NCI-H146 (cell line): ENCODE data around the gene STAM.
"Not testable (repeated sequence)": the region's sequence is repeated elsewhere in the genome, so short reads cannot be mapped to it uniquely, and the experiment has no call there.

Source experiments
- DNase-seq: peaks from one replicate; lab custom pipeline; 2025; lab: John Stamatoyannopoulos, UW

The STAM gene

DNA sequence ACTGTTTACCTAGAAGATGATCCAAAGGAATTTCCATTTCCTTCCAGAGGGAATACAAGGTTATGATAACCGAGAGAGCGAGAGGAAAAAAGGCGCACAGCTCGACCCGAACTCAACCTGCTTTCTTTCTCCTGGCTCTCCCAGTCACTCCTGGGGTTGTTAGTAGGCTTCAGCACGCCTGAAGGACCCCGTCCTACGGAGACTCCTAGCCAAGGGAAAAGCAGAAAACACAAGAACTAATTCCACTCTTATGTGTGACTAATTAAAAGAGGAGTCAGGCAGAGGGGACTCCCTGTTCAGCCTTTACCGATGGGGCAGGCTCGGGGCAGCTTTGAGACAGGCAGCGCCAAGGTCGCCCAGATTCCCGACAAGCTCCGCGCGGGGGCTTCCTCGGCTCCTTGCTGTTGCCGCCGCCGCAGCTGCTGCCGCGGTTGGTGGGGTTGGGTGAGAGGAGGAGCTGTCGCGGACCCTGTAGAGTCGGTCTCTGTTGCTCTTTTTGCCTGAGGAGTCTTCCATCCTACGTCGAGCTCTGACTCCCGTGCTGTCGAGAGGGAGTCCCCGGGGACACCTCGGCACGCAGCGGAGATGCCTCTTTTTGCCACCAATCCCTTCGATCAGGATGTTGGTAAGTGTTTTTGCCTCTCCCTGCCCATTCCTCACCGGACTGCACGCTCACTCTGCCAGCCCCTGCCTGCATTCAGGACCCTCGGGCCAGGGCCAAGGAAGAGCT is at the start of gene STAM:
TSS of gene STAM (plus strand) at position 397 of the 730 bp plus-strand sequence. CDS start at position 586, 189 bp downstream.
- peak; percentile 97 for DNase-seq

DNA sequence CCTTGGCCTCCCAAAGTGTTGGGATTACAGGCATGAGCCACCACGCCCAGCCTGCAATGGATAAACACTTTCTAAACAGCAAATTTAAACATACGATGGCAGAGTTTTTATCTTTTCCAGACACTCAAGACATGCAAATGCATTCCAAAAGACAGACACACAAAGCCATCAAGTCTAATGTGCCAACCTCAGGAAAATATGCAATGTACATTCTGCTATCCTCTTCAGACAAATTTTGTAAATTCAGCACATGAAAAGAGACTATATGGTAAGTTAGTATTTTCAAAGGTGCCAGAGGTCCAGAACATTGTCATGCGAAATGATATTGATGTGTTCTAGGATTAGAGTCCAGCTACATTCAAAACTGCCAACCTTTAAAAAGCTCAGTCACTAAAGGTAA is 46.6 kb upstream of the STAM start:
- DNase-seq: no peak

DNA sequence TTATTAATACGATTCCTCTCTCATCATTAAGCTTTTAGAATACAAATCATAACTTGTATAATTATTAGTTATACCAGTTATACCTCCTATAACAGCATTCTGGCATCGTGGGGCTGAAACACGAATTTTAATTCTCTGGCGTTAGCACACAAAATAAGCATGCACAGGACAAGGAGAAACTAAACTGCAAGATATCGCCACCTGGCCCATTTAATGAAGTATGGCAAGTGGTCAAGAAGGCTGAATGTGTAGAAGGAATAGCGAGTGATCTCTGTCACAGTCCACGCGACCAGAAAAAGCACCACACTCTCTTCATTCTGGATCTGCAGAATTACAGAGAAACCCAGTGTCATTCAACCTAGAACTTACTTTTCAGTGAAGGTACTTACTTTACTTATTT is 44.9 kb upstream of the STAM start:
- DNase-seq: peak; percentile 19

DNA sequence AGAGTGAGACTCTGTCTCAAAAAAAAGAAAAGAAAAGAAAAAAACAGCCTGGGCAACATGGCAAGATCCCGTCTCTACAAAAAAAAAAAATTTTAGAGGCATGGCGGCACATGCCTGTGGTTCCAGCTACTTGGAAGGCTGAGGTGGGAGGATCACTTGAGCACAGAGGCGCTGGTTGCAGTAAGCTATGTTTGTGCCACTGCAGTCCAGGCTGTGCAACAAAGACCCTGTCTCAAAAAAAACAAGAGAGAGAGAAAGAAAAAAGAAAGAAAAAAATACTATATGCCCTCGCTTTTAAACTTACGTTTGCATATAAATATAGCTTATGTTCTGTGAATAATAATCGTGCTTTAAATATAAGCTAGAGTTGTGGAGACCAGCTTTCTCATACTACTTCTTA is 38.0 kb upstream of the STAM start:
- no peak for DNase-seq

DNA sequence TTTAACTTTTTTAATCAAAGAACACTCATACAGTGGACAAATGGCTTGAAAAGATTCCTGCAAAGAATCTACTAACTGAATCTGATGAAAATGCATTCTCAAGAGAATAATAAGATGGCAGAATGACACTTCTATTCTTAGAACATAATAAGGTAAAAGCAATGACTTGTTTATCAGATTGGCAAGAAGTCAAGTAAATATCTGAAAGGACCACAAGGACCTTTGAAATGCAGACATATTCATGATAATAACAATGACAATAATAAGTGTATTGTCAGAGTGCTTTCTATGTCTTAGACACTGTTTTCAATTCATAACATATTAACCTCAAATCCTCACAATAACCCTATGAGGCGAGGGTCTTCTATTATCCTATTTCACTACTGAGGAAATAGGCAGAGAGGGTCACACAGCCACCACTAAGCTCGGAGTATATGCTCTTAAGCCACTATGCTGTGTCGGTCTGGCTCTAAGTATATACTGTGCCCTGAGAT is 37.4 kb upstream of the STAM start:
- DNase-seq: no peak

DNA sequence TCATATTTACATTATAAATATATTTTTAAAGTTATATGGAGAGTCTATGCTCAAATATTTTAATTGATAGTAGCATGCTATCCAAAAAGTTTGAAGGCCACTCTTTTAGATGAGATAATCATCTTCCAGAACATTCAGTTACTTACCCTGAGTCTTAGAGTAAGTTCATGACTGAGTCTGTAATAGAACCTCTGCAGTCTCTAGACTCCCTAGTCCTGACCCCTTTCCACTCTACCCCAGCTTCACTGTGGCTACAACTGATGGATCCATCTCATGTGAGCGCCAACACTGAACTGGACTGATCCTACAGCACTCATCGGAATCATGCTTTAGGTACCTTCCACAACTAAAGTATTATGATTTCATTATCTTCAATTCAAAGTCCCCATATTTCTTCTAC is 36.9 kb upstream of the STAM start:
- DNase-seq: no peak

DNA sequence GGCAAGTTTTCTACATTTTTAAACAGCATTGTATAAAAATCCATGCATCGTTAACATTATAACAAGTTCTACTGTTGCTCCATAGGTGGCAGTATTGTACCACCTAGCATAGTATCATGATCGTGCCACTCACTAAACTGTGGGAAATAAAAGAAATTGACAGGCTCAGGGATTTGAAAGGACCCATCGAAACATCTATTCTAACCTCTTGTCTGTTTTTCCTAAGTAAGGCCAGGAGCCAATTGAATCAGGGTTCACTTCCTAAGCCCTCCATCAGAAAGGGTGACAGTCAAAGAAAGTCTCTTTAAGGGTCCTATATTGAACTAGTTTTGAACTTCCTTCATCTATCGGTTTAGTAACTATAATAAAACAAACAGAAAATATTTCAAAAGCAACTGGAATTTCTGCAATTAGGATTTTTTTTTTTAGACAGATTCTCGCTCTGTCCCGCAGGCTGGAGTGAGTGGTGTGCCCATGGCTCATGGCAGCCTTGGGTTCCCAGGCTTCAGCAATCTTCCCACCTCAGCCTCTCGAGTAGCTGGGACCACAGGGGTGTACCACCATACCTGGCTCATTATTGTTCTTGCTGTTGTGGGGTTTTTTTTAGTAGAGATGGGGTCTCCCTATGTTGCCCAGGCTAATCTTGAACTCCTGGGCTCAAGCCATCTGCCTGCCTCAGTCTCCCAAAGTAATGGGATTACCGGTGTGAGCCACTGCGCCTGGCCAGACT is 36.2 kb upstream of the STAM start:
- DNase-seq: peak; percentile 69

DNA sequence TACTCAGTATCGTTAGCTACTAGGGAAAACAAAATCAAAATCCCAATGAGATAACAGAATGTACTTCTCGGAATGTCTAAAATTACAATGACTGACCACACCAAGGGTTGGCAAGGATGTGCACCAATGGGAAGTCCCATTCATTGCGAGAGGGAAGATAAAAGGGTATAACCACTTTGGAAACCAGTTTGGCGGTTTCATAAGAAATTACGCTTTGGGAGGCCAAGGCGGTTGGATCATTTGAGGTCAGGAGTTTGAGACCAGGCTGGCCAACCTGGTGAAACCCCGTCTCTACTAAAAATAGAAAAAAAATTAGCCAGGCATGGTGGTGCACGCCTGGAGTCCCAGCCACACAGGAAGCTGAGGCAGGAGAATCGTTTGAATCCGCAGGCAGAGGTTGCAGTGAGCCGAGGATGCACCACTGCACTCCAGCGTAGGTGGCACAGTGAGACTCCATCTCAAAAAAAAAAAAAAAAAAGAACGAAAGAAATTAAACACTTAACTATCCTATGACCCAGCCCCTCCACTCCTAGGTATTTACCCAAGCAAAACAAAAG is 34.4 kb upstream of the STAM start:
- DNase-seq: no peak

DNA sequence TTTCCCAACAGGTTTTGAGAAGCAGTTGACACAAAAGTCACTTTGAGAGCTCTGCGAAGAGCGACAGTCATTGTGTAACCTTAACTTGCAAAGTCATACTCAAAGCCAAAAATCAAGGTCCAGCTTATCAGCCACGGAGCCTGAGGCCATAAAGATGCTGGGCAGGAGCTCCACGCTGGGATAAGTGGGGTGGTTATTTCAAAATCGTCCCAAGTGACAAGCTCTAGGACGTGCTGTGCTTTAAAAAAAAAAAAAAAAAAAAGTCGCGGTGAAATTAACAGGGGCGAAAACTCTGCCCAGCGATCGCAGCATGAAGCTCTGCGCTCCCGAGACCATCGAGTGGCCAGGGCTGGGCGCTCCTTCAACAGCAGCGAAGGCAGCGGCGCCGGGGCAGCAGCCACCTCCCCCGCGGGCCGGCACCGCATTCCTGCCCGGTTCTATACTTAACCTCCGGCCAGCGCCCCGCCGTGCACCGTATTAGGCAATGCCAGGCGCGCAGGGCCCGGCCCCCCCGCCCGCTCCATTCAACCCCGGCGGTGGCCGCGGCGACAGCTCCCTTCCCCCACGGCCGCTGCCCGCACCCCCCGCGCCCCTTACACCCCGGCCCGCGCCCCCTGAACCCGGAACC is 27.4 kb upstream of the STAM start:
- DNase-seq: peak; percentile 77

DNA sequence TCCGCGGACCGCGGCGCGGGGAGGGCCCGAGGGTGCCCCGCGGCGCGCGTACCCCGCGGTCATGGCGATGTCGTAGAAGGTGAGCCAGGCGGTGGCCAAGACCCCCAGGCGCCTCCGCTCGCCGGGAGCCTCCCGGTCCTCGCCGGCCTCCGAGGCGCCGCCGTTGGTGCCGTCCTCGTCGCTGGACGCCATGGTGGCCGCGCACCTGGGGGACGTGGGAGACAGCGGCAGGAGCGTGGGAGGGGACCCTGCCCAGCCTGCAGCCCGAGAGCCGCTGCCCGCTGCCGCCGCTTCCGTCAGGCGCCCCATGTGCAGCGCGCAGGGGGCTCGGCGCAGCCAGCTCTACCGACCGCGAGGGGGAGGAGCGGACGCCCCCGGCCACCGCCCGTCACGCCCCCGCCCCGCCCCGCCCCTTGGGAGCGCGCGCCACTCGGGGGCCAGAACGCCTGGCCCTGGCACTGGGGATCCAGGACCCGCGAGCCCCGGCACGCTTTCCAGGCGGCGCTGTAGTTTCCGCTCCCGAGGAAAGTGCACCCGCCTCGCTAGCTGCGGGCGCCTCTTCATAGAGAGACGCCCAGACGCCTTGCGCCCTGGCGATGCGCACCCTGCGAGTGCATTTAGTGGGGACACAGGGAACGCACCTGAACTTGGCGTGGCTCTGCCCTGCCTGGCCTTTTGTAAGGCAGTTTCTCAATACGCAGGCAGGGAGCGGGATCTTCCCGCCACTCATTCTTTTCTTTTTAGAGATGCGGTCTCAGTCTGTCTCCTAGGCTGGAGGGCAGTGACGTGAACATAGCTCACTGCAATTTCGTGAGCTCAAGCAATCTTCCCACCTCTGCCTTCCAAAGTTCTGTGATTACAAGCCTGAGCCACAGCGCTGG is 26.7 kb upstream of the STAM start, which contains the start of gene HACD1:
TSS of gene HACD1 (minus strand) at position 344 of the 881 bp plus-strand sequence. CDS start at position 309, 35 bp downstream.
- DNase-seq: peak; percentile 86

DNA sequence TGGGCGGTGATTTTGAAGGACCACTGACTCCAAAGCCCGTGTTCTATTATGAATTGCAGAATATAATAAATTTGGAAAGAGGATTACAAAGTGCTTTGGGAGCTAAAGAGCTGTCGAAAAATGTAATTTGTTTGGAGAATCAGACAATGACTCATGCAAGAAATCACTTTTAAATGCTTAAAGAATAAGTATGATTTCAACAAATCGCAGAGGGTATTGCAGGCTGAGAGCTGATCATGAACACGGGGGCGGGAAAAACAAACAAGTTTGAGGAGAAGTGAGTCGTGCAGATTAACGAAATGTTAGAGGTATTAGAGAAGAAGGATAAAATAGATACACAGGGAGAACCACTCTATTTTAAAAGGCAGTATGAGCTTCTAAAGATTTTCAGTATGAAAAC is 21.9 kb upstream of the STAM start:
- no peak for DNase-seq

DNA sequence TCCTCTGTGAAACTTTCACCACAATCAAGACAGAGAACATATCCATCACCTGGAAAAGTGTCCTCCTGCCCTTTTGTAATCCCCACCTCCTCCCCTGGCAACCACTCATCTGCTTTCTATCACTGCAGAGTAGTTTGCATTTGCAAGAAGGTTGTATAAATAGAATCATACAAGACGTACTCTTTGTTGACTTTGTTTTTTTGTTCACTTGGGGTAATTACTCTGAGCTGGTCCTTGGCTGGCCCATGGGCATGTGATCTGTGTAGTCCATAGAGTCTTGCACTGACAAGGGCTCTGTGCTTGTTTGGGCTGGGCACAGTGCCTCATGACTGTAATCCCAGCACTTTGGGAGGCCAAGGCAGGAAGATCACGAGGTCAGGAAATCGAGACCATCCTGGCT is 19.0 kb upstream of the STAM start:
- DNase-seq: no peak

DNA sequence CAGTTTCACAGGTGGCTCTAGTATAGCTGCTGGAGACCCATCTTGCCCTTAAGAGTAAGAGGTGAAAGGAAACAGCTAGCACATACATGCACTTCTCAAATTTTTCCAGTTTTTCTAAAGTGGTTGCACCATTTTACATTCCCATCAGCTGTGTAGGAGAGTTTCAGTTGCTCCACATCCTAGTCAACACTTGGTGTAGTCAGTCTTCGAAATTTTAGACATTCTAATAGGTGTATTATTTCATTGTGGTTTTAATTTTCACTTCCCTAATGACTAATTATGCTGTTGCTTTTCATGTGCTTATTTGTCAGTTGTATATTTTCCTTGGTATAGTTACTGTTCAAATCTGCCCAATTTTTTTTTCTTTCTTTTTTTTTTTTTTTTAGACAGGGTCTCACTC is 17.3 kb upstream of the STAM start:
- no peak for DNase-seq

DNA sequence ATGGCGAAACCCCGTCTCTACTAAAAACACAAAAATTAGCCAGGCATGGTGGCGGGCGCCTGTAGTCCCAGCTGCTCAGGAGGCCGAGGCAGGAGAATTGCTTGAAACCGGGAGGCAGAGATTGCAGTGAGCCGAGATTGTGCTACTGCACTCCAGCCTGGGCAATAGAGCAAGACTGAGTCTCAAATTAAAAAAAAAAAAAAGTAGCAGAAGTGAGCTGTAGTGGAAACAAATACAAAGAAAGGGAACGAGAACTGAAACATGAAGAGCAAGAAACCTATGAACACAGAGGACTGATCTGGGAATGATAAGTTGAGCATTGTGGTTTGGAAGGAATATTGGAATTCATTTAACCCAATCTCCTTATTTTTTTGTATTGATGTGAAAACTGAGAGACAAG is 11.4 kb upstream of the STAM start:
- DNase-seq: not testable (repeated sequence)

DNA sequence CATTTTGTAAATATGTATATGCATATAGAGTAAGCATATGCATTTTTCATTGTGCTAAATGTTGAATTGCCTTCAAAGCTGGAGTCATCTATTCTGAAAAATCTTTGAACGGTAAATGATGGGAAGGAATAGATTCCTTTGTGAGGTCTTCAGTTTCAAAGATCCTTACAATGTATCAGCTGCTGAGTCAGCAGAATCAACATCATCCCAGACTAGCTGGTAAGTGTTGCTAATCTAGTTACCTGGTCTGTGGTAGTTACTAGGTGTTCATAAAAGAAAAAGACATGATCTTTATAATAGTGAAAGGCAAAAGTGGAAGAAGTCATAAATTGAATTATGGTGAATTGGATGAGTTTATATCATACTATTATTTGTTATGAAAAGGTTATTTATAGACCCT is 10.6 kb upstream of the STAM start:
- no peak for DNase-seq

DNA sequence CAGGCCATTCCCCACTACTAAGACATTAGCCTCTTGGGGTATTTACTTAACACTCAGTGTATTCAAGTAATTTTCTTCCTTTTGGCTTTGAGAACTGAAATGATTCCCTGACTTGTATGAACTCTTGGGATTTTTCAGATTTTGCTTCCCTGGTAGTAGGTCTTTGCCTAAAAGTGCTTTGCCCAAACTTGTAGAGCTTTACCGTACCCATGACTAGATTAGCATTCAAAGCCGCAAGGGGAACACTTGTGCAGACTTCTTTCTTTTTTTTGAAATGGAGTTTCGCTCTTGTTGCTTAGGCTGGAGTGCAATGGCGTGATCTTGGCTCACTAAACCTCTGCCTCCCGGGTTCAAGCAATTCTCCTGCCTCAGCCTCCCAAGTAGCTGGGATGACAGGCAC is 6.1 kb upstream of the STAM start:
- DNase-seq: no peak

DNA sequence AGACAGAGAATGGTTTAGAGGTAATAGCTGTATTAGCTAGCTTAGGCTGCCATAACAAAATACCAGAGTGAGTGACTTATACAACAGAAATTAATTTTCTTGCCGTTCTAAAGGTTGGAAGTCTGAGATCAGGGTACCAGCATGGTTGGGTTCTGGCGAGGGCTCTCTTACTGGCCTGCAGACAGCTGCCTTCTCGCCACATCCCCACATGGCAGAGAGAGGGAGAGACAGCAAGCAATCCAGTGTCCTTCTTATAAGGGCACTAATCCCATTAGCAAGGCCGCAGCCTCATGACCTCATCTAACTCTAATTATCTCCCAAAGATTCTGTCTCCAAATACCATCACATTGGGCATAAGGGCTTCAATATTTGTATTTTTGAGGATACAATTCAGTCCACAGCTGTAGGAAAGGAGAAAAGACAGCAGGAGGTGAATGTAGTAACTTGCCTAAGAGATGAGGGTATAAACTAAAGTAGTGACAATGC is 3.6 kb upstream of the STAM start:
- no peak for DNase-seq

DNA sequence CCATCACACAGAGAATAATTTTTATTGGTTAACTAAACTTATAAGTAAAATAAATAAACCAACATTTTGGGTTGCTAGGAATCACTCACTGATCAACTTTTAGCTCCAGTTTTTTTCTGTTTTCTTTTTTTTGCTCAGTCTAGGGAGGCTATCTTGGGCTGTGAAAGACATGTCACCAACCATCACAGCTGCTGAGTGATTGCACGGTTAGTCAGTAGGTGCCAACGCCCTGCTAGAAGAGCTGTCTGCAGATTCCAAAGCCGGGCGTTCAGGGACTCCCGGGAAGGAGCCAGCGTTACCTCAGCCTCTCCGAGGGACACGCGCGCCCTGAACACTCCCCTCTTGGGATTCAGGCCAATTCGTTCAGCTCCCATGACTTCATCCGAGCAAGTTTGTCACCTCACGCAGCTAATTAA is 604 bp upstream of the STAM start:
- peak; percentile 94 for DNase-seq

DNA sequence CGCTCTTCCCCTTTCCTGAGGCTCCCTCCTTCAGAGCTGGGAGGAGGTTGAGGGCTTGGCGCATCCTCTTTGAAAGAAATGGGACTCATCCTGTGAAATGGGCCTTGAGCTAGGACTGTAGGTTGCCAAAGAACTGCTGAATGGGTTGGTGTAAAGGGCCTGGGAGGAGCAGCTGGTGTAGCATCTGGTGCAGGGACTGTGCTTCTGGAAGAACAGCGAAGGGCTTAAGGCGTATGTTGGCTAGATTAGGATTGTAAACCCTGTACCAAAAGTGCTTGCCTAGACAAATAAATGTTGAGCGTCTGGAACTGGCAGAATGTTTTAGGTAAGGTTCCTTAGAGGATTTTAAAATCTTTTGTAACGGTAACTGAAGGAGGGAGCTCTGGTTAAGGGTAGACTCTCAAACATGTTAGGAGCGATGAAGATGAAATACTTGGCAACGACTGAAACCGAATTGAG is 563 bp downstream of the STAM start:
- peak; percentile 62 for DNase-seq

DNA sequence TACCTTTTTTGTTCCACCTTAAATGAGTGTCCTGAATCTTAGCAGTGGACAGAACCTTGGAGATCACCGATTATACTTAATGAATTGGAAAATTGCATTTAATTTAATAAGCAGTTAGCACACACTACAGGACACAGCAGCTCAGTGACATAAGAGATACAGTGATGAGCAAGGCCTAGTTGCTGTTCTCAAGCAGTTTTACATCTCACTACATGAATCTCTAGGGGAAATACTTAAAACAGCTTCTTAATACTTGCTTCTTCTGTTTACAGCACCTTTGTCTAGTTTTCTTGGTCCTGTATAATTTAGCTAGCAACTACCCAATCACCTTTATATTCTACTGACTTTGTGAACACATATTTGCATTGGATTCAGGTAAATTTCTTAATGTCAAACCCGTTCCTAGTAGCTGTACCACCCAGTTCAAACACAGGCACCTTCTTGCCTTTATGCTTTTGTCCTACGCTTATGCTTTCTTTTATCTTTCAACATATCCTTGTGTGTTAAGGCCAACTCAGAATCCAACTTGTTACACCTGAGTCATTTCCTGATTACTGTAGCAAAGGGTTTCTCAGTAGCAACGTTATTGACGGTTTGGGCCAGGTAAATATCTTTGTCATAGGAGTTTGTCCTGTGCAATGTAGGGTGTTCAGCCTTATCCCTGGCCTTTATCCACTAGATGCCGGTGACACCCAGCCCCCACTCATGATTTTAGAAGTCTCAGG is 1.8 kb downstream of the STAM start:
- DNase-seq: no peak

DNA sequence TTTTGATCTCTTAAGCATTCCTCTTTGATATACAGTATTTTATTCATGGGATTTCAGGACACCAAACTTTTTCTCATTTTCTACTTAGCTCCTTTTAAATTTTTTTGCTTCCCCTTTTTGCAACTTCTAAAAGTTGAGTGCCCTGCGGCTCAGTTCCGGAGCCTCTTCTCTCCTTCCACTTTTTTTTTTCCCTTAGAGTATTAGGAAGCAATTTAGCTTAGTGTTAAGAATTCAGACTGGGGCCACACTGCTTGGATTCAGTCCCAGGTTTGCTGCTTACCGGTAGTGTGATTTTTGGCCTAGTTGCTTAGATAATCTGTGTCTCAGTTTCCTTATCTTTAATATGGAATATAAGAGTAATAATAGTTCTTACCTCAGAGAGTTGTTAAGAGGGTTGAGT is 3.4 kb downstream of the STAM start:
- DNase-seq: no peak
